GM21367 (cell line): ENCODE results near the gene MCEE.
"Not testable (repeated sequence)": the region's sequence is repeated elsewhere in the genome, so short reads cannot be mapped to it uniquely, and the experiment has no call there.

ENCODE experiments used
- ATAC-seq: cut with Tn5 transposase; IDR thresholded peaks from one replicate; pipeline ENCODE4 v1.9.1; 2021; ENCODE audit not compliant: unreplicated experiment

MCEE gene

DNA sequence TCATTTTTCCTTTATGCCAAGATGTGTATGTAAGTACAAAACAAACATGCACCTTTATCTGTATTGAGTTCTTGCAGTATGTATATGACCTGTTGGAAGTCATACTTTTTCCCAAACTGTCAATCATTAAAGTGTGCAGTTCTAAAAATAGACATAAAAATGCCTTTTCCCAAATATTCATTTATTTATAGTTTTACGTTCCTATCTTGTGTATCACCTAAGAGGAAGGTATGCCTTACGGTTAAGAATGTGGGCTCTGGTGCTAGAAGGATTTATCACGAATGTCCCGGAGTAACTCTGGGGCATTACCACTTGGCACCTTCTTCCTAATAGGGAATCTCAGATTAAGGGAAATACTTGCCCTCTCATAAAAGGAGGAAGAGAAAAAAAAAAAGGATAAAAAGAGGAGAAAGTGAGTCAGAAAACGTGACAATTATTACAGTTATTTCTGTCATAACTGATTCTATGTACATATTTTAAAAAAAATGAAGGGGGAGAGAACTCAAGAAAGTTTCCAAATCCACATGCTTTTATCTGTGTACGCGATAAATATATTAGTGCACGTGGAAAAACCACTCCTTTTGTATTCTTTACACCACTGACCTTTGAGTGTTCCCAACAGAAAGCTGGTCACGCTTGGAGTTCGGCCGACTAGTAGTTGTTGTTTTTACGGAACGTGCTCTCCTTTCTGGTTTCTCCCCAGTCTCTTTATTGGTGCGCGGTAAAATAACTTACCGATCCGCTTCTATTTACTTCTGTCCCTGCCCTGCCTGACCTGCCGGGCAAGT, 721 bp downstream of the MCEE start:
- ATAC-seq, result no peak

GRCh38 chr2:71126957-71127356, 3.1 kb downstream of the MCEE start:
- ATAC-seq, result no peak

DNA sequence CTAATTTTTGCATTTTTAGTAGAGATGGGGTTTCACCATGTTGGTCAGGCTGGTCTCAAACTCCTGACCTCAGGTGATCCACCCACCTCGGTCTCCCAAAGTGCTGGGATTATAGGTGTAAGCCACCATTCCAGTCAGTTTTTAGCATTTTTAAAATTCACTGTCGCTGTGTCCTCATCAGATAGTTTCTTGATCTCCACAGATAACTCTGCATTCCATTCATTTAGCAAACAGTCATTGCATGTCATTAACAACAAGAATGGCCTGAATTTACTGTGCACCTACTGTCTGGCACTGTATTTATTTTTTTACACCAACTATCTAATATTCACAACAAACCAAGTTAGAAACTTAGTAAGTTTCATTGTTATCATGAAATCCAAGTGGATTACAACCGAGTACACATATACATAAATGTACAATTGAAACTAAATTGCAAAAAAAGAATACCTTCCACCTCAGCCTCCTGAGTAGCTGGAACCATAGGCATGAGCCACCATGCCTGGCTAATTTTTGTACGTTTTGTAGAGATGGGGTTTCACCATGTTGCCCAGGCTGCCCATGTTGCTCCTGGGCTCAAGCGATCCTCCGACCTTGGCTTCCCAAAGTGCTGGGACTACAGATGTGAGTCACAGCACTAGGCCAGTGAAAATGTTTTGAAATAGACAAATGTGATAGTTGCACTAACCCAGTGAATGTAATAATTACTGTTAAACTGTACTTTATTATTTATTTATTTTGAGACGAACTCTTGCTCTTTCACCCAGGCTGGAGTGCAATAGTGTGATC, 4.3 kb downstream of the MCEE start:
- ATAC-seq, result no peak

DNA sequence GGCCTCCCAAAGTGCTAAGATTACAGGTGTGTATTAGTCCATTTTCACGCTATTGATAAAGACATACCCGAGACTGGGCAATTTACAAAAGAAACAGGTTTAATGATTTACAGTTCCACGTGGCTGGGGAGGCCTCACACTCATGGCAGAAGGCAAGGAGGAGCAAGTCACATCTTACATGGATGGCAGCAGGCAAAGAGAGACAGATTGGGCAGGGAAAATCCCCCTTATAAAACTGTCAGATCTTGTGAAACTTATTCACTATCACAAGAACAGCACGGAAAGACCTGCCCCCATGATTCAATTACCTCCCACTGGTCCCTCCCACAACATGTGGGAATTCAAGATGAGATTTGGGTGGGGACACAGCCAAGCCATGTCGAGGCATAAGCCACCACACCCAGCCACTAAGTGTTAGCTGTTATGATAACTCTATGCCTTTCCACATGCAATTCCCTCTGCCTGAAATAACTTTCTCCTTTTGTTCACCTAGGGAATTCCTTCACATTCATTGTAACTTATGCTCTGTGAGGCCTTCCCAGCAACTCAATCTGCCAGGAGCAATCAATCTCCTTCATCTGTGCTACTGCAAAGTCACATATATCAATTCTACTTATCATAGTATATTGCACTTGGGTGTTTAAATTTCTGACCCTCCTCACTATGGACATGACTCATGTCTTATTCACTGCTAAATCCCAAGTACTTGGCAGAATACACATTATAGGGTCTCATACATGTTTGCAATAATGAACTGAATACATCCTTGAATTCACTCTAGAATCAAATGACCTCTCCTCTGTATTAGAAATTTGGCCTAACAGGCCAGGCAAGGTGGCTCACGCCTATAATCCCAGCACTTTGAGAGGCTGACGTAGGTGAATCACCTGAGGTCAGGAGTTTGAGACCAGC, 7.4 kb downstream of the MCEE start:
- ATAC-seq, result no peak

DNA sequence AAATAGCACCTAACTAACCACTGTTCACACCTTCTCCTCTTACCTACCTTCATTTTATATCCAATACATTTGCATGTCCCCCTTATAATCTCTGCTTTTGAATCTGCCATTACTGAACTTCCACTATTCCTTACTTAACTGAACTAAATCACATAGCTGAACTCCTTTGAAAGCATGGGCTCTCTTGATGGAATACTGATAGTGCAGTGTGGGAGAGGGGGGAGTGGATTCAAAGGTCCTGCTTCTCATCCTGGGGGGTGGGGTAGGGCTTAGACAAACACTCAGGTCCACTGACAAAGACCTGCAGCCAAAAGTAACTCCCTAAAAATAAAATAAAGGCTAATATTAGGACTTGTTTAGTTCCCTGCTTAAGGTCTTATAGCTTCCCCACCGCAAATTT, 8.6 kb downstream of the MCEE start:
- ATAC-seq, result no peak

DNA sequence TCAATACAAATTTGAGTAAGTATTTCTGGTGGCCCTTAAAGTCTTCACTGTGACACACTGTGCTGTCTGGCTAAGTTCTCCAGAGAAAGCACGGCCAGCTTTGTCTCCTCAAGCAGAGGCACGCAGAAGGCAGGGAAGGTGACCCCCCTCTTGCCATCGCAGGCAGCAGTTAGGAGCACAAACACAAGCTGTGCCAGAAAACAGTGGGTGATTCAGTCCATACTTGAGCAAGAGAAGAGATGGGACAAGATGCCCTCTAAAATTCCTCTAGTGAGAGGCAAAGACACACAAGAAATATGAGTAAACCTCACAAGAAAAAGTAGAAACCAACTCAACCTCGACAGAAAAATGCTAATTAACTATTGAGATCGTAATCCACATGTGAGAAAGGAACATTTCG, 9.8 kb downstream of the MCEE start:
- ATAC-seq, result no peak

DNA sequence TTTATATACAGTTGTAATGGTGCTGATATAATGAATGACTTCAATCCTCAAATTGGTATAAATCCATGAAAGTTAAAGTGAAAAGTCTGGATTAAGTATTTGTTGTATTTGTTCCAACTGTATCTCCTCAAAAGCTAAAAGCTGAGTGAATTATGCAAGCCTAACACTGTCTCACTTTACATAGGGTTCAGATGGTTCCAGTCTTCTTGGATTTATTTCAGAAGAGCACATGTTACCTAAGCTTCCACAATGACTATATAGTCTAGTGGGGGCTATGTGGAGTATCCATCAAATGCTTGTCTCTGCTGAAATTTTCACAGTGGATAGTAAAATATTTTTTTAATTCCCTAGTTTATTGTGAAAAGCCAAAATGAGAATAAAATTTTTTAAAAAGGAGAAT, 13.0 kb downstream of the MCEE start:
- no peak for ATAC-seq

DNA sequence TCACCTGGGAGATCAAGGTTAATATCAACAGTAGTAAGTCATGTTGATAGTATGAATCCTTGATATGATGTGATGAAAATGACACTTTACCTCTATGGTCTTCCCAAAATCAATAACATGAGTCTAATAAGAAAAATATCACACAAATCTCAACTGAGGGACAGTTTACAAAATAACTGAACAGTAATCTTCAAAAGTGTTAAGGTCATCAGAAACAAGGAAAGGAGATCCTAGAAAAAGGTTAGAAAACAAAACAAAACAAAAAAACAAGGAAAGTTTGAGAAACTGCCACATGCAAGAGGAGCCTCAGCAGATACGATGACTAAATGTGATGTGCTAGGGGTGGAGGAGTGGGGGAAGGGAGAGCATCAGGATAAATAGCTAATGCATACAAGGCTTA, 16.2 kb downstream of the MCEE start:
- ATAC-seq, result no peak

DNA sequence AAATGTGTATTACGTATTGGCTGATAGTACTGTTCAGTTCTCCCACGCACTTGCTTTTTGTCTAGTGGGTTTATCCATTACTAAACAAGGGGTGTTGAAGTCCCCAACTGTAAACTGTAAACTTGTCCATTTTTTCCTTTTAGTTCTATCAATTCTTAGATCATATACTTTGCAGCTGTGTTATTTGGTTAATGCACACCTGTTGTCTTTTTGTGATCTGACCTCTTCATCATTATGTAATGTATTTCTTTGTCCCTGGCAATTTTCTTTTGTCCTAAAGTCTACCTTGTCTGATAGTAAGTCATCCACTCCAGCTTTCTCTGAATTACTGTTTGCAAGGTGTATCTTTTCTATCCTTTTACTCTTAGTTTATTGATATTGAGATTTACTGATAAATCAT, 21.9 kb downstream of the MCEE start:
- no peak for ATAC-seq

DNA sequence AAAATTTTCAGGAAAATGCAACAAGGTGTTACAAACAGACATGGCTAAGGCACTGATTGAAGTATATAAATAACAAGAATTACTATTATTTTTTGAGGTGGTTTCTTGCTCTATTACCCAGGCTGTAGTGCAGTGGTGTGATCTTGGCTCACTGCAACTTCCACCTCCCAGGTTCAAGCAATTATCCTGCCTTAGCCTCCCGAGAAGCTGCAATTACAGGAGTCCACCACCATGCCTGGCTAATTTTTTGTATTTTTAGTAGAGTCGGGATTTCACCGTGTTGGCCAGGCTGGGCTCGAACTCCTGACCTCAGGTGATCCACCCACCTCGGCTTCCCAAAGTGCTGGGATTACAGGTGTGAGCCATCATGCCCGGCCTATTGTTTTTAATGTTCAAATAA, 23.6 kb downstream of the MCEE start:
- not testable (repeated sequence) for ATAC-seq

GRCh38 chr2:71103809-71104208, 26.2 kb downstream of the MCEE start:
- ATAC-seq, result no peak

GRCh38 chr2:71102981-71103681, 26.9 kb downstream of the MCEE start:
- no peak for ATAC-seq

- no peak for ATAC-seq
Measured at GRCh38 chr2:71101656-71102055, 28.4 kb downstream of the MCEE start.

GRCh38 chr2:71100195-71100964, 29.6 kb downstream of the MCEE start:
- ATAC-seq, result no peak

GRCh38 chr2:71092491-71093260, 37.4 kb downstream of the MCEE start:
- ATAC-seq, result not testable (repeated sequence)

DNA sequence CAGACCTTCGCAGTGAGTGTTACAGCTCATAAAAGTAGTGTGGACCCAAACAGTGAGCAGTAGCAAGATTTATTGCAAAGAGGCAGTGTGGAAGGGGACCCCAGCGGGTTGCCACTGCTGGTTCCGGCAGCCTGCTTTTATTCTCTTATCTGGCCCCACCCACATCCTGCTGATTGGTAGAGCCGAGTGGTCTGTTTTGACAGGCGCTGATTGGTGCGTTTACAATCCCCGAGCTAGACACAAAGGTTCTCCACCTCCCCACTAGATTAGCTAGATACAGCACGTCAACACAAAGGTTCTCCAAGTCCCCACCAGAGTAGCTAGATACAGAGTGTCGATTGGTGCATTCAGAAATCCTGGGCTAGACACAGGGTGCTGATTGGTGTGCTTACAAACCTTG, 38.2 kb downstream of the MCEE start:
- ATAC-seq, result not testable (repeated sequence)

- ATAC-seq, result not testable (repeated sequence)
Measured at GRCh38 chr2:71089475-71089874, 40.6 kb downstream of the MCEE start.

DNA sequence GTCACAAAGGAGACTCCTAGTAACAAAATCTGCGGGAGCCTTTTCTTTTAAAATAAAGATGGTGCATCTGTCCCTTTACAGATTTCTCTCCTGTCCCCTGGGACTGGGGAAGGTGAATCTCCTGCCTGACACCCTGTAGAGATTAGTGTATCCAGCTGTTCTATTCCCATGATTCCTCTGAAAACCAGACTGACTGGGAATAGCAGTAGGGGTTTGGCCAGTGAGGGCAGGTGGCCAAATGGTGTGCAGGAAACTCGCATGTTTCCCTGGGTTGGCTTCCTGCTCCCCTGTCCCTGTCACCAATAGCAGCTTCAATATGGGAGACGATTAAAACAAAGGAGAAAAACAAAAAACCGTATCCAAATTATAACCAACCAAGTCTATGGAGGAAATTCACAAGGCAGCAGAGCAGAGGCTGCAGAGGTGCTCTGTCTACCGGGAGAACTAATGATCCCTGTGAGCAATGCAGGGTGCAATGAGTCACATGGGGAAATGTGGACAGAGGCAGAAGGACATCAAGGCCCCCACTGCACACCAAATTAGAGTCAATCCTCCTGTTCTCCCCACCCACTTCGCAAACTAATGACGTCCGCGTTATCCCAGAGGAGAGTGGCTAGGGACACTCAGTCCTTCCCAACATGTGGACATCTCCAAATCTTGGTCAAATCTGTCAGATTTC, 44.6 kb downstream of the MCEE start:
- ATAC-seq, result not testable (repeated sequence)
